ENCODE measurements around the gene CTSA. TPM values are rescaled to one million over a fixed set of nuclear protein-coding genes. Genes with fewer than 3 reads are reported as not detected.

The CTSA gene
- total RNA-seq, 1 experiment from 2014 or later: 123 TPM

- Histone ChIP-seq H3K4me2 (no peak overlapping the region), H3K9me2 (ENCODE audit: insufficient read depth) (no peaks in the 10 kb centered on the region), H3K4me1 (replicated peaks; ENCODE audit: insufficient read depth) (peaks cover 23% of the 10 kb centered on the region), H3K27me3 (ENCODE audit: insufficient read depth, low read depth) (no peaks in the 10 kb centered on the region), H3K27ac (no peak overlapping the region), H3F3A (ENCODE audit: insufficient read depth, low read depth) (peaks cover 27% of the 10 kb centered on the region), H2AFZ (no peak overlapping the region), H3K36me3 (ENCODE audit: low read depth) (no peaks in the 10 kb centered on the region), H3K4me3 (no peak overlapping the region), H3K9me3 (ENCODE audit: insufficient read depth, low read depth) (no peaks in the 10 kb centered on the region), H4K20me1 (ENCODE audit: insufficient read depth) (no peaks in the 10 kb centered on the region), H3K79me2 (ENCODE audit: low read depth) (no peaks in the 10 kb centered on the region)
- intact Hi-C loops (cut with micrococcal nuclease; ENCODE audit: unreplicated experiment): no loop called here
- ChIA-PET POLR2A (ENCODE audit: unreplicated experiment) (no interaction called here), CTCF (no interaction called here)
- BruUV-seq (replicated peaks): no TSS peak
- TF ChIP-seq CTCF (conservative IDR thresholded peaks at IDR 0.05): no peak
- TF ChIP-seq EZH2 (IDR thresholded peaks at IDR 0.05; ENCODE audit: low read depth): no peak
- DNase-seq: no peak
Observed at GRCh38 chr20:45917790-45918141, 26.6 kb downstream of the CTSA start.

- Histone ChIP-seq H3K9me2 (ENCODE audit: insufficient read depth) (no peaks in the 10 kb centered on the region), H3K27me3 (ENCODE audit: insufficient read depth, low read depth) (no peaks in the 10 kb centered on the region), H3K27ac (no peak overlapping the region), H3K4me1 (replicated peaks; ENCODE audit: insufficient read depth) (peaks cover 23% of the 10 kb centered on the region), H4K20me1 (ENCODE audit: insufficient read depth) (no peaks in the 10 kb centered on the region), H3K4me3 (no peak overlapping the region), H3K4me2 (no peak overlapping the region), H3K36me3 (ENCODE audit: low read depth) (no peaks in the 10 kb centered on the region), H3K79me2 (ENCODE audit: low read depth) (no peaks in the 10 kb centered on the region), H3K9me3 (ENCODE audit: insufficient read depth, low read depth) (no peaks in the 10 kb centered on the region), H2AFZ (no peak overlapping the region), H3F3A (ENCODE audit: insufficient read depth, low read depth) (peaks cover 27% of the 10 kb centered on the region)
- no TSS peak for BruUV-seq (replicated peaks)
- no peak for DNase-seq
- CTCF ChIA-PET: interaction anchor here (0.7 kb wide), 1 partner anchor 18 kb away, joined by 4 read pairs; no protein-coding TSS in a partner anchor
- POLR2A ChIA-PET (ENCODE audit: unreplicated experiment): interaction anchor here (0.6 kb wide), 1 partner anchor 17 kb away, joined by 4 read pairs; no protein-coding TSS in a partner anchor
- intact Hi-C loops (cut with micrococcal nuclease; ENCODE audit: unreplicated experiment): no loop called here
- TF ChIP-seq CTCF (conservative IDR thresholded peaks at IDR 0.05) (no peak), EZH2 (IDR thresholded peaks at IDR 0.05; ENCODE audit: low read depth) (no peak)
Observed at GRCh38 chr20:45918182-45918737, 27.1 kb downstream of the CTSA start.

GRCh38 chr20:45918779-45919537 is 27.8 kb downstream of the CTSA start:
- Histone ChIP-seq H4K20me1 (ENCODE audit: insufficient read depth) (no peaks in the 10 kb centered on the region), H3K79me2 (ENCODE audit: low read depth) (no peaks in the 10 kb centered on the region), H2AFZ (no peak overlapping the region), H3K27me3 (ENCODE audit: insufficient read depth, low read depth) (no peaks in the 10 kb centered on the region), H3K27ac (no peak overlapping the region), H3K4me3 (no peak overlapping the region), H3F3A (ENCODE audit: insufficient read depth, low read depth) (peaks cover 24% of the 10 kb centered on the region), H3K36me3 (ENCODE audit: low read depth) (no peaks in the 10 kb centered on the region), H3K9me2 (ENCODE audit: insufficient read depth) (no peaks in the 10 kb centered on the region), H3K4me1 (replicated peaks; ENCODE audit: insufficient read depth) (peaks cover 21% of the 10 kb centered on the region), H3K9me3 (ENCODE audit: insufficient read depth, low read depth) (no peaks in the 10 kb centered on the region), H3K4me2 (no peak overlapping the region)
- BruUV-seq (replicated peaks): no TSS peak
- ChIA-PET CTCF (interaction anchor here (0.7 kb wide), 1 partner anchor 18 kb away, joined by 4 read pairs; no protein-coding TSS in a partner anchor), POLR2A (ENCODE audit: unreplicated experiment) (interaction anchor here (0.5 to 0.6 kb wide), 2 partner anchors 15 to 16 kb away, joined by 3 to 4 read pairs; no protein-coding TSS in a partner anchor)
- TF ChIP-seq EZH2 (IDR thresholded peaks at IDR 0.05; ENCODE audit: low read depth): no peak
- intact Hi-C loops (cut with micrococcal nuclease; ENCODE audit: unreplicated experiment): no loop called here
- DNase-seq: no peak

All from PC-9 (cell line).